Effector CD8-positive, alpha-beta T cell (primary cell): ENCODE data around the gene ACOT13.
"Not testable (repeated sequence)": the region's sequence is repeated elsewhere in the genome, so short reads cannot be mapped to it uniquely, and the experiment has no call there.

ENCODE experiments used
- DNase-seq: peaks from one replicate; lab custom pipeline; 2025; lab: John Stamatoyannopoulos, UW

Gene ACOT13

DNA sequence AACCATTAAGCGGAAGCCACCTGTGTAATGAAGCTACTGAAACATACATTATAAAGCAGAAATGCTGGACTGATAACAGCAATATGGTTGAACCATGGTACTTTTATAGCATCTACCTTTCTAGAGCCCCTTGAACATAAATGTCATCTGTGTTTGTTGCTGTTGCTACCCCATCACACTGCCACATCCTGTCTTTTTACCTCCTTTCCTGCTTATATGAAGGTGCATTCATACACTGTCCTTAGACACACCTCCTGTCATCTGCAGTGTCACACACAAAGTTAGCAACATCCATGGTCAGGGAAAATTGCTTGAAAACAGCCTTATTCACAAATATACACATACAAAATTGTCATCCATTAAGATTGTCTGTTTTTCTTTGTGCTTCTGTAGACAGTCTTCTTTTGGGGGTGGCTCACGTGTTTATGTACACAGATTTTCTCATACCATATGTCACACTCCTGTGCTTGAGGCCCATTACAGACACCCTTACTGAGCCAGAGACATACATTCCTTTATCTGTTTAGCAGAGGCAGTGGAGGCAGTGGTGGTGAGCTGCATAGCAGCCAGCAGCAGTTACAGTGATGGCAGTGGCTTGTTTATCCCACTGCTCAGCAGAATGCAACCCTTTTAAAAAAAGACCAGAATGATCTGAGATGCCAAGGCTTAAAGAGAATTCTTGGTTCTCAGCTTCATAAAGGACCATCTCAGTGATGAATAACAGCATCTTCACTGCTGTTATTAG lies 26.1 kb downstream of the ACOT13 start:
- DNase-seq: no peak

- DNase-seq: no peak
Measured at GRCh38 chr6:24694198-24694597, 27.3 kb downstream of the ACOT13 start.

DNA sequence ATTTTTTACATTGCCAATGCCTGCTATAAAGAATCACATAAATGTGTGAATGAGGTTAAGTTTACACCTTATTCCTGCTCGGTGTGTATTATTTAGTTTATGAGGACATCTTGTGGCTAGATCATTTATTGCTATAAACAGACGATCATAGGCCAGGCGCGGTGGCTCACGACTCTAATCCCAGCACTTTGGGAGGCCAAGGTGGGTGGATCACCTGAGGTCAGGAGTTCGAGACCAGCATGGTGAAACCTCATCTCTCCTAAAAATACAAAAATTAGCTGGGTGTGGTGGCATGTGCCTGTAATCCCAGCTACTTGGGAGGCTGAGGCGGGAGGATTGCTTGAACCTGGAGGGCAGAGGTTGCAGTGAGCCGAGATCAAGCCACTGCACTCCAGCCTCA lies 28.8 kb downstream of the ACOT13 start:
- DNase-seq: peak; percentile 11

DNA sequence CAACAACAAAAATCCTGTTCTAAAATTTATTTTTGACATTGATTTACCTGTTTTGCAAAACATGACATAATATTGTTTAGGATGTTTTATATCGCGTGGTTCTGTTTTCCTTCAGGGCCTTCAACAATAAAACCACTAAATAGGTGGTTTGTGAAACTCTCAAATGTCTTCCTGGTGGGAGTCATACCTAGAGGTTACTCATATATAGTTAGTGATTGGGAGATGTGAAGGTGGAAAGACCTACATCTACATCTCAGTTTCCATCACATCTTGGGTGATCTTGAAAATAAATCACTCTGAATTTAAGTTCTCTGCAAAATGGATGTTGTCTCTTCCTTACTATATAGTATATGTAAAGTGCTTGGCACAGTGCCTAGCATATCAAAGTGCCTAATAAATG lies 29.2 kb downstream of the ACOT13 start:
- no peak for DNase-seq

GRCh38 chr6:24699521-24700359 lies 32.9 kb downstream of the ACOT13 start:
- no peak for DNase-seq

- DNase-seq: no peak
Measured at GRCh38 chr6:24702720-24703282, 35.9 kb downstream of the ACOT13 start.

DNA sequence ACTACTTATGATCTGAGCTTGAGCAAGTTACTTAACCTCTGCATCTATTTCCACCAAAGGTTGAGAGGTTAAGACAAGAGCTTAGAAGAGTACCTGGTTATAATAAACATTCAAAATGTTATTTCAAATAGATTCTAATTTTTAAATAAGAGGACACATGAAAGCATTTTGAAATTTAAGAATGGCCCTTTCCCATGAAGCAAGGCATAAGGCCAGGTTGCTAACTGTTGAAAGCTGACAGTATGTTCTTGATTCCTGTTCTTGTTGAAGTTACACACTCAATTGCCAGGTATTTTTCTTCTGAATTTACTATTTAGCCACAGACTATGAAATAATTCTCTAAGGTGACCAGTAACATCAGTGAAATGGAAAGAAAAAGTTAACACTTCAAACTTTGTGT lies 37.6 kb downstream of the ACOT13 start:
- no peak for DNase-seq

DNA sequence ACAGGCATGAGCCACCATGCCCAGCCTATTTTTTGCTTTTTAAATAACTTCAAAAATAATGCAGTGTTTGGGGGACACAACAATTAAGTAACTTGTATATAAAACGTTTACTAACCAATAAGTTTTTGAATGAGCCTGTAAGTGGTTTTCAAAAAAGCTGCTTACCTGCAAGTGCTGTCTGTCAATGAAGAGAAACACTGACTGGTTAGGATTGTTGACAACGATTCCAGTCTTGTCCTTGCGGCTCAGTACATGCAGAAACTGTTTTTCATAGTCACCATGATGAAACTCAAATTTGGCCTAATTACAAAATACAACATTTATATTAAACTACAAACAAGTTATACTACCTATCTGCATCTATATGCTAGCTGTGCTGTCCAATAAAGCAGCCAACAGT lies 41.7 kb downstream of the ACOT13 start:
- DNase-seq: no peak

DNA sequence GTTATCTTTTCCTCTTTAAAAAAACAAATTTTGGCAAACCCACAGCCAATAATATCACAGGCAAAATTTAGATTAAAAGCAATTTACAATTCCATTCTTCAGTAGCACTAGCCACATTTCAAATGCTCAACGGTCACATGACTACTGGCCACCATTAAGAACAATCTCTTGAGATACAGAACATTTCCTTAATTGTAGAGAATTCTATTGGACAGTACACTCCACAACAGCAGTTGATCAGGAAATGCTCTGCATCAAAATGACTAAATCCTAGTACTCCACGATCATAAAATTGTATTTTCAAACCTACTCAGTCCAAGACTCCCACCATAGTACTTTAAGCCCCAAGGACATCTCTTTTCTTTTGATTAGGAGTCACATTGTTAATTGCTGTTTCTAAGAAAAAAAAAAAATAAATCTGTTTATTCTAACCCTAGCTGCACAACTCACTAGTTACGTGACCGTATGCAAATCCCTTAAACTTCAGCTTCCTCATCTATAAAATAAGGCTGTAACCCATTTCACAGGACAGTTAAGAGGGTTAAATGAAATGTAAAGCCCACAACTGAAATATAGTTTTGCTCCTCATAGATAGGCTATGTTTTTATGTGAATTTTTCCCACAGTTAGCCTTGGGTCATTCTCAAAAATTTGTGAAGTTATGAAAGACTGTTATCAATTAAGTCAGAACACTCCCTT lies 42.3 kb downstream of the ACOT13 start:
- no peak for DNase-seq

- DNase-seq: no peak
Measured at GRCh38 chr6:24710519-24711303, 43.8 kb downstream of the ACOT13 start.

- not testable (repeated sequence) for DNase-seq
Measured at GRCh38 chr6:24716602-24717148, 49.8 kb downstream of the ACOT13 start.

- no peak for DNase-seq
Measured at GRCh38 chr6:24718449-24719124, 51.7 kb downstream of the ACOT13 start.

DNA sequence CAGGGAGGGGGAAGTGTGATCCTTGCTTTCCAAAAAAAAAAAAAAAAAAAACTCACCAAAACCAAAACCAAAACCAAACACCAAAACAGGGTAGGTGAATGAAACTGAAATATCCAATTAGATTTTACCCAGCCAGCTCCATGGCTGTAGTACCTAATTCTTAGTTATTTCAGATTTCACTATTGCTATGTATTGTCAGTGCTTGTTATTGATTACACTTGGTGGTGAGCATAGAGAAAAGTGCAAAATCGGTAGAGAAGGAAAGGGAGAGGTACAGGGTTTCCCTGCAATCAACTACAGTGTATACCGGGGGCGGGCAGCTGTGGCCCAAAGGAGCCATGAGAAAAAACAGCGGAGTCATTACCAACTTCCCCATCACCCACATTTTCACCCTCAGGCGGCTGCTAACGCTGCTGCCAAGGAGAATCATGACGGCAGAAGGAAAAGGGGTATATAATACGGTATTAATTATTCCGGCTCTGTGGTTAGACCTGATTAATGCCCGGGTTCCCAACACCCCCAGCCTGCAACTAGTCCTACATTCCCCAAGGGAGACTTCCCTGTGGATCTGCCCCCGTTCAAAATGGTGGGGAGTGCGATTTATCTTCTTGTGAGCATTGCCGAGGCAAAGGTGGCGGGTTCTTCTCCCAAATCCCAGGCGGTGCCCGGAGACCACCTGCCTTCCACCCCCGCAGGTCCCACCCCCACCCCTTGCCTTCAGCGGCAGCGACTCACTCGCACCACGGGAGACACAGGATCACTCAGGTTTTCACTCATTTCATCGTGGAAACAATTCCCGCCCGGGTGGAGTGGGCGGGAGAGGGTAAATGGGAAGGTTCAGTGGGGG lies 52.5 kb downstream of the ACOT13 start, which contains the start of gene C6orf62:
C6orf62 (minus strand) TSS at position 30 of the 847 bp plus-strand sequence. CDS start 486 bp downstream, outside the sequence.
- DNase-seq: peak; percentile 24

DNA sequence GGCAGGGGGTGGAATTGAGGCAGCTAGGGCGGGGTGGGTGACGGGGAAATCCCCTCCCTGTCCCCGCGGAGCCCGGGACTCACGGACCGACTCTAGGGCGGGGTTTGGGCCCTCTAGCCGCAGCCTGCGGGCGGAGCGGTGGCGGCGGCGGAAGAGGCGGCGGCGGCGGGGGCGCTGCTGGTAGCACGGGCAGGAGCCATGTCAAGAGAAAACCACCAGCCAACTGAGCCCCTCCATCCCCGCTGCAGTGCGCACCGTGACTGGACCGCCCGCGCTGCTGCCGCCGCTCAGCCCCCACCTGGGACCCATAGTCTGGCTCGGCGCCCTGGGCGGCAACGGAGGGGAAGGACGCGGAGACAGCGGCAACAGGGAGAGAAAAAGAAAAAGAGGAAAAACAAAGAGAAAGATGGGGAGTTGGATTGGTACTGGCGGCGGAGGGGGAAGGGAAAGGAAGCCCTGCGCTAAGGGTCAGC lies 53.3 kb downstream of the ACOT13 start:
- DNase-seq: peak; percentile 59

GRCh38 chr6:24720604-24721460 lies 54.0 kb downstream of the ACOT13 start:
- DNase-seq: peak; percentile 99

GRCh38 chr6:24721461-24722215 lies 54.8 kb downstream of the ACOT13 start:
- peak; percentile 89 for DNase-seq

DNA sequence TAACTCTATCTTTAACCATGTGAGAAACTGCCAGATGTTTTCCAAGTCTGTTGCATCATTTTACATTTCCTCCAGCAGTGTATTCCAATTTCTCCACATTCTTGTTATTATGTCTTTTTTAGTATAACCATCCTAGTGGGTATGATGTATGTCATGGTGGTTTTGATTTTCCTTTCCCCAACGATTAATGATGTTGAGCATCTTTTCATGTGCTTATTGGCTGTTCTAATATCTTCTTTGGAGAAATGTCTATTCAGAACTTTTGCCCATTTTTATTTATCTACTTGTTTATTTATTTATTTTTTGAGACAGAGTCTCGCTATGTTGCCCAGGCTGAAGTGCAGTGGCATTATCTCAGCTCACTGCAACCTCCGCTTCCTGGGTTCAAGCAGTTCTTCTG lies 56.4 kb downstream of the ACOT13 start:
- DNase-seq: no peak

- DNase-seq: not testable (repeated sequence)
Measured at GRCh38 chr6:24730653-24731052, 63.8 kb downstream of the ACOT13 start.
